HepG2 (cell line): ENCODE measurements around the gene WDR31. TPM values are rescaled to one million over a fixed set of nuclear protein-coding genes. Genes with fewer than 3 reads are reported as not detected.

Source experiments
- CEBPG ChIP-seq: IDR thresholded peaks from 2 replicates; pipeline ENCODE4 v1.6.1; 2016
- HES4 ChIP-seq: sonication (generic); formaldehyde crosslinking; IDR thresholded peaks from 2 replicates; pipeline ENCODE4 v1.9.0; 2021; ENCODE audit warnings: mild to moderate bottlenecking, missing genetic modification reagents, borderline replicate concordance
- HNF4G ChIP-seq, 2 experiments: sonication (generic) in 1 of 2; formaldehyde crosslinking in 1 of 2; IDR thresholded peaks; 2 replicates each; pipeline versions ENCODE4 v1.4.0 to v1.6.1; 2011 to 2020; ENCODE audit warnings: borderline replicate concordance in 2 of 2, low read depth in 2 of 2, mild to moderate bottlenecking in 2 of 2, low read length in 1 of 2, missing genetic modification reagents in 1 of 2, moderate library complexity in 1 of 2
- HOXA9 ChIP-seq: sonication (generic); formaldehyde crosslinking; IDR thresholded peaks from 2 replicates; pipeline ENCODE4 v1.8.1; 2022; ENCODE audit warnings: missing genetic modification reagents, mild to moderate bottlenecking, moderate library complexity, borderline replicate concordance
- KDM5A ChIP-seq: fragments of 200-600 bp; sonication (generic); IDR thresholded peaks from 2 replicates; pipeline ENCODE4 v1.7.0; 2018; ENCODE audit warnings: antibody characterized with exemption, mild to moderate bottlenecking, low read length, borderline replicate concordance
- MTA3 ChIP-seq: sonication (generic); formaldehyde crosslinking; IDR thresholded peaks from 2 replicates; pipeline ENCODE4 v1.4.0; 2020; ENCODE audit warnings: missing genetic modification reagents
- NCOA1 ChIP-seq: sonication (generic); formaldehyde crosslinking; IDR thresholded peaks from 2 replicates; pipeline ENCODE4 v1.9.0; 2021; ENCODE audit warnings: missing genetic modification reagents
- PHF5A ChIP-seq: IDR thresholded peaks from one replicate; pipeline ENCODE4 v1.6.1; 2018; ENCODE audit warnings: low read depth, missing genetic modification reagents; ENCODE audit not compliant: unreplicated experiment
- SYNCRIP ChIP-seq: fragments of 200-400 bp; formaldehyde crosslinking; IDR thresholded peaks from 2 replicates; pipeline ENCODE4 v1.6.1; 2018; ENCODE audit warnings: mild to moderate bottlenecking, low read depth, low read length; ENCODE audit not compliant: insufficient read depth
- TAF15 ChIP-seq: fragments of 200-400 bp; formaldehyde crosslinking; IDR thresholded peaks from one replicate; pipeline ENCODE4 v1.6.1; 2018; ENCODE audit warnings: mild to moderate bottlenecking, low read depth, low read length; ENCODE audit not compliant: poor library complexity, severe bottlenecking
- TEAD2 ChIP-seq: sonication (generic); formaldehyde crosslinking; IDR thresholded peaks from 2 replicates; pipeline ENCODE4 v1.9.0; 2021; ENCODE audit warnings: missing genetic modification reagents
- ZFP37 ChIP-seq: sonication (generic); formaldehyde crosslinking; IDR thresholded peaks from 2 replicates; pipeline ENCODE4 v1.4.0; 2020; ENCODE audit warnings: missing genetic modification reagents, borderline replicate concordance
- ZFP41 ChIP-seq: sonication (generic); formaldehyde crosslinking; IDR thresholded peaks from 2 replicates; pipeline ENCODE4 v1.4.0; 2020; ENCODE audit warnings: mild to moderate bottlenecking, missing genetic modification reagents, borderline replicate concordance
- ZNF562 ChIP-seq: sonication (generic); formaldehyde crosslinking; IDR thresholded peaks from 2 replicates; pipeline ENCODE4 v1.8.0; 2022; ENCODE audit warnings: missing genetic modification reagents, borderline replicate concordance
- ZNF589 ChIP-seq: sonication (generic); formaldehyde crosslinking; conservative IDR thresholded peaks from 2 replicates; pipeline ENCODE4 v1.8.0; 2022; ENCODE audit warnings: mild to moderate bottlenecking, moderate library complexity, missing genetic modification reagents
- ZNF772 ChIP-seq: sonication (generic); formaldehyde crosslinking; IDR thresholded peaks from 2 replicates; pipeline ENCODE4 v1.5.0; 2020; ENCODE audit warnings: mild to moderate bottlenecking, missing genetic modification reagents
- ZNF777 ChIP-seq: sonication (generic); formaldehyde crosslinking; IDR thresholded peaks from 2 replicates; pipeline ENCODE4 v1.4.0; 2020; ENCODE audit warnings: missing genetic modification reagents
- ZNF839 ChIP-seq: sonication (generic); formaldehyde crosslinking; IDR thresholded peaks from 2 replicates; pipeline ENCODE4 v1.4.0; 2020; ENCODE audit warnings: missing genetic modification reagents, mild to moderate bottlenecking, borderline replicate concordance
- polyA plus RNA-seq, 8 experiments: library from polyadenylated mRNA; depleted of rRNA in 3 of 8; stranded (reverse) in 7 of 8; unstranded in 1 of 8; fragments of >200 nt; fragmentation: Illumina TruSeq in 4 of 8; extraction: Trizol in 4 of 8; gene quantifications; 2 replicates each; pipeline versions ENCODE4 v1.2.1 to v1.2.3, GENCODE V29; 2011 to 2016; ENCODE audit warnings: low read depth in 4 of 8, missing spikeins in 1 of 8, mixed read lengths in 1 of 8; ENCODE audit not compliant: insufficient read depth in 1 of 8
- total RNA-seq, 5 experiments: library from RNA; depleted of rRNA; stranded (reverse); fragments of >200 nt; fragmentation: Illumina TruSeq; extraction: Trizol; gene quantifications; 2 replicates each; pipeline ENCODE4 v1.2.3, GENCODE V29; 2016; ENCODE audit warnings: low read depth in 1 of 5
- TF ChIP-seq, protein P1 (sequence below): sonication (generic); formaldehyde crosslinking; IDR thresholded peaks from 2 replicates; pipeline ENCODE4 v1.4.0; 2020; ENCODE audit warnings: missing genetic modification reagents
- TF ChIP-seq, protein P2 (sequence below): sonication (generic); formaldehyde crosslinking; IDR thresholded peaks from 2 replicates; pipeline ENCODE4 v1.5.1; 2020; ENCODE audit warnings: mild to moderate bottlenecking, missing genetic modification reagents

Gene WDR31
- total and polyA plus RNA-seq, 2 of the 13 experiments (the other 11 are each of a cell fraction or from before 2014, with no cell fraction given): 0.33 to 1.7 TPM

- TF ChIP-seq ZNF562 (CRISPR knock-in tag): no peak
- TF ChIP-seq HOXA9 (CRISPR knock-in tag): no peak
- TF ChIP-seq ZNF589 (CRISPR knock-in tag): no peak
- TF ChIP-seq SYNCRIP: no peak
- peak; percentile 48; the same call in 1 of the 2 replicates for TF ChIP-seq ZNF772
- TF ChIP-seq ZFP37 (CRISPR knock-in tag): no peak
- no peak for TF ChIP-seq PHF5A
- TF ChIP-seq TAF15: no peak
- no peak for TF ChIP-seq TEAD2 (CRISPR knock-in tag)
- TF ChIP-seq KDM5A: peak; percentile 84; the same call in 1 of the 2 replicates
- TF ChIP-seq MTA3 (CRISPR knock-in tag): no peak
- TF ChIP-seq CEBPG (CRISPR knock-in tag): peak; percentile 39
- 0 out of 2 replicates have a peak, but pooled peaks have one; percentile 55 for TF ChIP-seq ZNF839 (CRISPR knock-in tag)
- TF ChIP-seq ZNF777: peak; percentile 79
- TF ChIP-seq NCOA1 (CRISPR knock-in tag): no peak
- TF ChIP-seq, protein P1, sequence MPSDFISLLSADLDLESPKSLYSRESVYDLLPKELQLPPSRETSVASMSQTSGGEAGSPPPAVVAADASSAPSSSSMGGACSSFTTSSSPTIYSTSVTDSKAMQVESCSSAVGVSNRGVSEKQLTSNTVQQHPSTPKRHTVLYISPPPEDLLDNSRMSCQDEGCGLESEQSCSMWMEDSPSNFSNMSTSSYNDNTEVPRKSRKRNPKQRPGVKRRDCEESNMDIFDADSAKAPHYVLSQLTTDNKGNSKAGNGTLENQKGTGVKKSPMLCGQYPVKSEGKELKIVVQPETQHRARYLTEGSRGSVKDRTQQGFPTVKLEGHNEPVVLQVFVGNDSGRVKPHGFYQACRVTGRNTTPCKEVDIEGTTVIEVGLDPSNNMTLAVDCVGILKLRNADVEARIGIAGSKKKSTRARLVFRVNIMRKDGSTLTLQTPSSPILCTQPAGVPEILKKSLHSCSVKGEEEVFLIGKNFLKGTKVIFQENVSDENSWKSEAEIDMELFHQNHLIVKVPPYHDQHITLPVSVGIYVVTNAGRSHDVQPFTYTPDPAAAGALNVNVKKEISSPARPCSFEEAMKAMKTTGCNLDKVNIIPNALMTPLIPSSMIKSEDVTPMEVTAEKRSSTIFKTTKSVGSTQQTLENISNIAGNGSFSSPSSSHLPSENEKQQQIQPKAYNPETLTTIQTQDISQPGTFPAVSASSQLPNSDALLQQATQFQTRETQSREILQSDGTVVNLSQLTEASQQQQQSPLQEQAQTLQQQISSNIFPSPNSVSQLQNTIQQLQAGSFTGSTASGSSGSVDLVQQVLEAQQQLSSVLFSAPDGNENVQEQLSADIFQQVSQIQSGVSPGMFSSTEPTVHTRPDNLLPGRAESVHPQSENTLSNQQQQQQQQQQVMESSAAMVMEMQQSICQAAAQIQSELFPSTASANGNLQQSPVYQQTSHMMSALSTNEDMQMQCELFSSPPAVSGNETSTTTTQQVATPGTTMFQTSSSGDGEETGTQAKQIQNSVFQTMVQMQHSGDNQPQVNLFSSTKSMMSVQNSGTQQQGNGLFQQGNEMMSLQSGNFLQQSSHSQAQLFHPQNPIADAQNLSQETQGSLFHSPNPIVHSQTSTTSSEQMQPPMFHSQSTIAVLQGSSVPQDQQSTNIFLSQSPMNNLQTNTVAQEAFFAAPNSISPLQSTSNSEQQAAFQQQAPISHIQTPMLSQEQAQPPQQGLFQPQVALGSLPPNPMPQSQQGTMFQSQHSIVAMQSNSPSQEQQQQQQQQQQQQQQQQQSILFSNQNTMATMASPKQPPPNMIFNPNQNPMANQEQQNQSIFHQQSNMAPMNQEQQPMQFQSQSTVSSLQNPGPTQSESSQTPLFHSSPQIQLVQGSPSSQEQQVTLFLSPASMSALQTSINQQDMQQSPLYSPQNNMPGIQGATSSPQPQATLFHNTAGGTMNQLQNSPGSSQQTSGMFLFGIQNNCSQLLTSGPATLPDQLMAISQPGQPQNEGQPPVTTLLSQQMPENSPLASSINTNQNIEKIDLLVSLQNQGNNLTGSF (CRISPR knock-in tag): 0 out of 2 replicates have a peak, but pooled peaks have one; percentile 32
- no peak for TF ChIP-seq HNF4G (IDR thresholded peaks at IDR 0.05; ENCODE audit: borderline replicate concordance, low read depth, low read length)
- peak; percentile 81 for TF ChIP-seq HNF4G (CRISPR knock-in tag; IDR thresholded peaks at IDR 0.05; ENCODE audit: borderline replicate concordance, low read depth)
- no peak for TF ChIP-seq HES4 (CRISPR knock-in tag)
- peak; percentile 81; the same call in 1 of the 2 replicates for TF ChIP-seq ZFP41 (CRISPR knock-in tag)
- TF ChIP-seq, protein P2, sequence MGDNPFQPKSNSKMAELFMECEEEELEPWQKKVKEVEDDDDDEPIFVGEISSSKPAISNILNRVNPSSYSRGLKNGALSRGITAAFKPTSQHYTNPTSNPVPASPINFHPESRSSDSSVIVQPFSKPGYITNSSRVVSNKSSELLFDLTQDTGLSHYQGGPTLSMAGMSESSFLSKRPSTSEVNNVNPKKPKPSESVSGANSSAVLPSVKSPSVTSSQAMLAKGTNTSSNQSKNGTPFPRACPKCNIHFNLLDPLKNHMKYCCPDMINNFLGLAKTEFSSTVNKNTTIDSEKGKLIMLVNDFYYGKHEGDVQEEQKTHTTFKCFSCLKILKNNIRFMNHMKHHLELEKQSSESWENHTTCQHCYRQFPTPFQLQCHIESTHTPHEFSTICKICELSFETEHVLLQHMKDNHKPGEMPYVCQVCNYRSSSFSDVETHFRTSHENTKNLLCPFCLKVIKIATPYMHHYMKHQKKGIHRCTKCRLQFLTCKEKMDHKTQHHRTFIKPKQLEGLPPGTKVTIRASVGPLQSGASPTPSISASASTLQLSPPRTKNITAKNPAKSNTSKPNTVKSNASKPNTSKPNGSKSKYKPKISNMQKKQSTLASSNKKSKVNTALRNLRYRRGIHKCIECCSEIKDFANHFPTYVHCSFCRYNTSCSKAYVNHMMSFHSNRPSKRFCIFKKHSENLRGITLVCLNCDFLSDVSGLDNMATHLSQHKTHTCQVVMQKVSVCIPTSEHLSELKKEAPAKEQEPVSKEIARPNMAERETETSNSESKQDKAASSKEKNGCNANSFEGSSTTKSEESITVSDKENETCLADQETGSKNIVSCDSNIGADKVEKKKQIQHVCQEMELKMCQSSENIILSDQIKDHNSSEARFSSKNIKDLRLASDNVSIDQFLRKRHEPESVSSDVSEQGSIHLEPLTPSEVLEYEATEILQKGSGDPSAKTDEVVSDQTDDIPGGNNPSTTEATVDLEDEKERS: peak; percentile 84
Measured at GRCh38 chr9:113275157-113276131, 64.6 kb downstream of the WDR31 start, which contains the start of the genes CDC26 and PRPF4 (continued).
